Trophoblast cell (in vitro differentiated cells and primary cell): ENCODE results near the gene VRK3. TPM values are rescaled to one million over a fixed set of nuclear protein-coding genes. Genes with fewer than 3 reads are reported as not detected.
"Not testable (repeated sequence)": the region's sequence is repeated elsewhere in the genome, so short reads cannot be mapped to it uniquely, and the experiment has no call there.

Experiments used
- DNase-seq, 2 donors: peaks; one replicate each; pipeline ENCODE4 v3.0.0-alpha.2; 2016
- H2AFZ ChIP-seq: 2 replicates; pipeline ENCODE4 v1.6.1; 2013; ENCODE audit warnings: low read length, moderate library complexity, mild to moderate bottlenecking; ENCODE audit not compliant: insufficient read depth, poor library complexity
- H2AK5ac ChIP-seq: 2 replicates; pipeline ENCODE4 v1.6.1; 2013; ENCODE audit warnings: mild to moderate bottlenecking, low read length
- H2BK120ac ChIP-seq: 2 replicates; pipeline ENCODE4 v1.6.1; 2013; ENCODE audit warnings: low read length, mild to moderate bottlenecking, moderate library complexity; ENCODE audit not compliant: insufficient read depth, poor library complexity
- H2BK12ac ChIP-seq: 2 replicates; pipeline ENCODE4 v1.6.1; 2013; ENCODE audit warnings: mild to moderate bottlenecking, low read length, moderate library complexity
- H2BK5ac ChIP-seq: 2 replicates; pipeline ENCODE4 v1.6.1; 2013; ENCODE audit warnings: low read length, low read depth, moderate library complexity, mild to moderate bottlenecking; ENCODE audit not compliant: poor library complexity
- H3K14ac ChIP-seq: 2 replicates; pipeline ENCODE4 v1.6.1; 2013; ENCODE audit warnings: mild to moderate bottlenecking, low read length
- H3K18ac ChIP-seq: 2 replicates; pipeline ENCODE4 v1.6.1; 2013; ENCODE audit warnings: mild to moderate bottlenecking, low read length
- H3K23ac ChIP-seq: 2 replicates; pipeline ENCODE4 v1.6.1; 2013; ENCODE audit warnings: low read length
- H3K27ac ChIP-seq: 2 replicates; pipeline ENCODE4 v1.5.1; 2013; ENCODE audit warnings: low read depth, mild to moderate bottlenecking, inconsistent platforms, low read length, moderate library complexity
- H3K27me3 ChIP-seq: 2 replicates; pipeline ENCODE4 v1.6.1; 2013; ENCODE audit warnings: inconsistent platforms, mild to moderate bottlenecking, low read length, moderate library complexity; ENCODE audit not compliant: insufficient read depth
- H3K36me3 ChIP-seq, 2 experiments: 1 replicate in 1 of 2; 2 replicates in 1 of 2; pipeline ENCODE4 v1.6.1; 2013; ENCODE audit warnings: low read length in 2 of 2, mild to moderate bottlenecking in 2 of 2, moderate library complexity in 1 of 2; ENCODE audit not compliant: insufficient read depth in 2 of 2, control insufficient read depth in 1 of 2
- H3K4ac ChIP-seq: 2 replicates; pipeline ENCODE4 v1.6.1; 2013; ENCODE audit warnings: low read depth, mild to moderate bottlenecking, low read length, moderate library complexity
- H3K4me1 ChIP-seq, 2 experiments: 1 replicate in 1 of 2; 2 replicates in 1 of 2; pipeline ENCODE4 v1.6.1; 2013; ENCODE audit warnings: low read length in 2 of 2, mild to moderate bottlenecking in 2 of 2, moderate library complexity in 1 of 2; ENCODE audit not compliant: insufficient read depth in 2 of 2, control insufficient read depth in 1 of 2
- H3K4me2 ChIP-seq: 2 replicates; pipeline ENCODE4 v1.6.1; 2013; ENCODE audit warnings: inconsistent platforms, mild to moderate bottlenecking, low read length, moderate library complexity
- H3K4me3 ChIP-seq: 2 replicates; pipeline ENCODE4 v1.5.1; 2013; ENCODE audit warnings: mild to moderate bottlenecking, low read depth, low read length, inconsistent platforms
- H3K79me1 ChIP-seq: one replicate; pipeline ENCODE4 v1.6.1; 2013; ENCODE audit warnings: low read length
- H3K79me2 ChIP-seq: 2 replicates; pipeline ENCODE4 v1.6.1; 2013; ENCODE audit warnings: low read length, mild to moderate bottlenecking; ENCODE audit not compliant: control insufficient read depth, insufficient read depth, poor library complexity
- H3K9ac ChIP-seq: 2 replicates; pipeline ENCODE4 v1.6.1; 2013; ENCODE audit warnings: mild to moderate bottlenecking, low read length
- H3K9me3 ChIP-seq: 2 replicates; pipeline ENCODE4 v1.6.1; 2013; ENCODE audit warnings: low read depth, mild to moderate bottlenecking, control low read depth, inconsistent platforms, low read length; ENCODE audit not compliant: insufficient read depth
- H4K12ac ChIP-seq: 2 replicates; pipeline ENCODE4 v1.6.1; 2013; ENCODE audit warnings: low read depth, mild to moderate bottlenecking, low read length, moderate library complexity
- H4K8ac ChIP-seq: 2 replicates; pipeline ENCODE4 v1.6.1; 2013; ENCODE audit warnings: low read depth, mild to moderate bottlenecking, low read length, moderate library complexity
- H4K91ac ChIP-seq: one replicate; pipeline ENCODE4 v1.6.1; 2013; ENCODE audit warnings: low read depth, mild to moderate bottlenecking, low read length, moderate library complexity
- WGBS: extraction: QIAGEN DNeasy Blood & Tissue Kit; methylation state at CpG from one replicate; pipeline ENCODE4 v1.1.7; 2013; ENCODE audit warnings: missing lambda C conversion rate; ENCODE audit not compliant: insufficient read length, insufficient coverage; ENCODE audit errors: extremely low coverage; 5-methylcytosine and 5-hydroxymethylcytosine counted together
- polyA plus RNA-seq: library from polyadenylated mRNA; stranded (reverse); fragments of 200-250 nt; gene quantifications from 2 replicates; pipeline ENCODE4 v1.2.3, GENCODE V29; 2013

The VRK3 gene
- 33.5 and 35.8 TPM in 2 replicates for polyA plus RNA-seq

DNA sequence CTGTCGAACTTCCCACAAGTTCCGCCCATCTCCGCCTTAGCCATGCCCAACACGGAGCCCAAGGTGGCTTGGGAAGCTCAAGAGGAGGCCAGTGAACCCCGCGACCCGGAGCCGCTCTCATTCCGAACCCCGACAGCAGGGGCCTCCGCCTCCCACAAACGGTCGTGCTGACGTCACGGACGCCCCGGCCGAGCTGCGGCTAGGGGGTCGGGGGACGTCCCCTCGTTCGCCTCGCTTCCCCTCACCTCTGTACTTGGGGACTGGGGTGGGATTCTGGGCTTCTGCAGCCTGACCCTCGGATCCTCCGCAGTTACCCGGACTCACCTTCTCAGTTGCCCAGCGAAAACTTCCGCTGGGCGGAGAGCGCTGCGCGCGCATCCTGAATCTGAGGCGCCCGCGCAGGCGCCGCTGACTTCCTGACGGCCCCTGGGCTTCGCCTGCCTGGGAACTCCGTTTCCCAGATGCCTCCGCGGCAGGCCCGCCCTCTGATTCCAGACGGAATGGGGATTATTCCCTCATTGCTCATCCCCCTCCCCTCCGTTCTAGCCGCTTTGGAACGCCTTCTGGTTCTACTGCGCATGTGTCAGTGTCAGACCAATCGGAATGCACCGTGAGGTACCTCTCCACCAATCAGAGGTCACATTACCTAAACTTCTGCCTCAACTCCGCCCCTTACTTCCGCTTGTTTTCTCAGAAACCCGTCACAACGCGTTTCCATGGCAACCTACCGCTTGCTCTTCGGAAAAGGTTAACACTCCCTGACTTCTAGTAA, at the start of gene VRK3:
Gene VRK3, minus strand, starts transcription at position 351 of the 772 bp plus-strand sequence. CDS start 9,210 bp downstream, outside the sequence.
- H3K9me3 ChIP-seq, result peaks cover 1% of the 10 kb centered on the region
- H3K4ac ChIP-seq, result peak within 1 kb of the TSS; percentile 77
- H3K4me2 ChIP-seq, result peak within 1 kb of the TSS; percentile 71
- DNase-seq, result peak; percentile 100
- peak within 1 kb of the TSS; percentile 78 for H3K14ac ChIP-seq
- no peaks in the 10 kb centered on the region for H3K27me3 ChIP-seq
- peak within 1 kb of the TSS; percentile 82 for H4K12ac ChIP-seq
- peak within 1 kb of the TSS; percentile 31 for H2AK5ac ChIP-seq
- H2BK120ac ChIP-seq, result peak within 1 kb of the TSS; percentile 50
- no peak within 1 kb of the TSS for H2BK12ac ChIP-seq
- H3K18ac ChIP-seq, result peak within 1 kb of the TSS; percentile 77
- no peak within 1 kb of the TSS for H3K23ac ChIP-seq
- peaks cover 8% of the 10 kb centered on the region for H3K79me2 ChIP-seq
- H4K8ac ChIP-seq, result peak within 1 kb of the TSS; percentile 95
- peaks cover 6% of the 10 kb centered on the region for H3K79me1 ChIP-seq
- peak within 1 kb of the TSS; percentile 80 for H2AFZ ChIP-seq
- no CpG with 5 or more reads among the region's 59 CpGs for WGBS
- peak within 1 kb of the TSS; percentile 97 for H3K4me3 ChIP-seq
- H3K4me1 ChIP-seq, result peaks cover 5 to 11% of the 10 kb centered on the region in 2 experiments
- H3K9ac ChIP-seq, result peak within 1 kb of the TSS; percentile 90
- H4K91ac ChIP-seq, result peak within 1 kb of the TSS; percentile 75
- peaks cover 4 to 8% of the 10 kb centered on the region in 2 experiments for H3K36me3 ChIP-seq
- H2BK5ac ChIP-seq, result peak within 1 kb of the TSS; percentile 60
- H3K27ac ChIP-seq, result peak within 1 kb of the TSS; percentile 9

DNA sequence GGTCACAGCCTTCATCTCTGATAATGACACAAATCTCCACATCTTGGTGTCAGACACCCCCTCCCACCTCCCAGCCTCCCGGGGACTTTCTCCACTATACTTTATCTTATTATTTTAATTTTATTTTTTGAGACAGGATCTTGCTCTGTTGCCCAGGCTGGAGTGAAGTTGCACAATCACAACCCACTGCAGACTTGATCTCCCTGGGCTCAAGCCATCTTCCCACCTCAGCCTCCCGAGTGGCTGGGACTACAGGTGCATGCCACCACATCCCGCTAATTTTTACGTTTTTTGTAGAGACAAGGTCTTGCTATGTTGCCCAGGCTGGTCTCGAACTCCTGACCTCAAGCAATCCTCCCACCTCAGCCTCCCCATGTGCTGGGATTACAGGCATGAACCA, 43.2 kb upstream of the VRK3 start:
- not testable (repeated sequence) for H2BK120ac ChIP-seq, H3K14ac ChIP-seq, H4K8ac ChIP-seq, H3K4me1 ChIP-seq, DNase-seq, H3K36me3 ChIP-seq, H2BK5ac ChIP-seq, H2AK5ac ChIP-seq, H3K4ac ChIP-seq, H3K18ac ChIP-seq, H3K27ac ChIP-seq, H2AFZ ChIP-seq, H4K12ac ChIP-seq, H3K9ac ChIP-seq, H3K79me1 ChIP-seq, H3K4me2 ChIP-seq, H3K27me3 ChIP-seq, H3K79me2 ChIP-seq, H3K4me3 ChIP-seq, H2BK12ac ChIP-seq, H4K91ac ChIP-seq, H3K23ac ChIP-seq
- no CpG with 5 or more reads among the region's 5 CpGs for WGBS
- peaks cover 47% of the 10 kb centered on the region for H3K9me3 ChIP-seq

DNA sequence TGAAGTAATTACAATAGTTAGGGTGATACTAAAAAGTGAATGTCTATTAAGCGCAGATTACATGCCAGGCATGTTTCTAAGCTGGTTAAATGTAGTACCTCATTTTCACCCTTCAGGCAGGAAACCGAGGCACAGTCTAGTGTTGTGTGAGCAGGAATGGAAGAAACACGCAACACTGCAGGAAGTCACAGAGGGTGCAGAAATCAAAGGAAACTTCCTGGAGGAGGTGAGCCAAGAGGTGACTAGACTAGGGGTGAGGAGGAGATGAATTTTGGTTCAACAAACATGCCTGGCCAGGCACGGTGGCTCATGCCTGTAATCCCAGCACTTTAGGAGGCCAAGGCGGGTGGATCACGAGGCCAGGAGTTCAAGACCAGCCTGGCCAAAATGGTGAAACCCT, 42.4 kb upstream of the VRK3 start:
- no CpG with 5 or more reads among the region's 6 CpGs for WGBS
- no peak overlapping the region for H4K91ac ChIP-seq
- H4K8ac ChIP-seq, result no peak overlapping the region

DNA sequence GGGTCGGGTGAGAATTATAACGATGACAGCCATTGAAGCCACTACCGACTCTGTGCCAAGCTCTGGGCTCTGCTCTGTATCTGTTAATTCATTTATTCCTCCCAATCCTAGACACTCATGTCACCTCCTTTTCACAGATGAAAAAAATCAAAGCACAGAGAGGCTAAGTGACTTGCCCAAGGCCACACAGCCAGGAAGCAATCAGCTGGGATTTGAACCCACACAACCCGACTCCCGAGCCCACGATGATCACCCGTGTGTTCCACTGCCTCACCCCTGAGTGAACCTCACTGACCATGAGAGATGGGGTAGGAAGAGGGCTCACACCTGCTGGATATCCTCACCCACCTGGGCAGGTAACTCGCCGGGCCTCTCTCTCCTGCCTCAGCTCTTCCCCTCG, 40.8 kb upstream of the VRK3 start:
- Histone ChIP-seq H3K4me1 (no peaks in the 10 kb centered on the region), H2BK5ac (no peak overlapping the region), H3K9me3 (peaks cover 39% of the 10 kb centered on the region), H2BK120ac (no peak overlapping the region), H4K8ac (no peak overlapping the region), H3K4me2 (no peak overlapping the region), H2AK5ac (no peak overlapping the region), H2AFZ (no peak overlapping the region), H3K18ac (no peak overlapping the region), H4K91ac (no peak overlapping the region), H3K36me3 (no peaks in the 10 kb centered on the region), H3K4me3 (no peak overlapping the region), H3K14ac (no peak overlapping the region), H3K79me2 (no peaks in the 10 kb centered on the region), H3K4ac (no peak overlapping the region), H2BK12ac (no peak overlapping the region), H3K9ac (no peak overlapping the region), H4K12ac (no peak overlapping the region), H3K79me1 (no peaks in the 10 kb centered on the region), H3K23ac (no peak overlapping the region), H3K27ac (no peak overlapping the region), H3K27me3 (no peaks in the 10 kb centered on the region)
- WGBS, result no CpG with 5 or more reads among the region's 10 CpGs
- DNase-seq, result no peak

More for the DNA sequence above, 42.4 kb upstream of the VRK3 start:
- Histone ChIP-seq H3K23ac (no peak overlapping the region), H3K79me1 (no peaks in the 10 kb centered on the region), H3K18ac (no peak overlapping the region), H2AFZ (no peak overlapping the region), H3K4me1 (no peaks in the 10 kb centered on the region), H3K79me2 (no peaks in the 10 kb centered on the region), H2BK120ac (no peak overlapping the region), H3K14ac (no peak overlapping the region), H2BK5ac (no peak overlapping the region), H4K12ac (no peak overlapping the region), H2AK5ac (no peak overlapping the region), H3K9me3 (peaks cover 44% of the 10 kb centered on the region), H3K4me3 (no peak overlapping the region), H3K36me3 (no peaks in the 10 kb centered on the region), H3K4ac (no peak overlapping the region), H3K9ac (no peak overlapping the region), H2BK12ac (no peak overlapping the region), H3K4me2 (no peak overlapping the region), H3K27ac (no peak overlapping the region), H3K27me3 (no peaks in the 10 kb centered on the region)
- no peak for DNase-seq
